HepG2 (cell line): ENCODE measurements around the gene RORB. TPM values are rescaled to one million over a fixed set of nuclear protein-coding genes. Genes with fewer than 3 reads are reported as not detected.

Experiments used
- ATAC-seq: fragments of 200-7000 bp; cut with Tn5 transposase; 3 replicates; pipeline ENCODE4 v1.9.1; 2020; ENCODE audit warnings: mild to moderate bottlenecking, moderate library complexity
- BruUV-seq: library from RNA; stranded (reverse); fragments of 400-500 nt; replicated peaks from 2 replicates; lab custom pipeline; 2021; lab: Mats Ljungman, UMichigan
- CTCF ChIA-PET: fragments of 300-600 bp; formaldehyde crosslinking; extraction: SDS; loops from one replicate; lab custom pipeline; 2021; ENCODE audit warnings: low total read pairs, inconsistent platforms, low intra/inter-chr PET ratio; lab: Yijun Ruan, JAX
- POLR2A ChIA-PET: fragments of 350-600 bp; sonication (Branson Sonifier 250); formaldehyde crosslinking; loops from one replicate; lab custom pipeline; 2020; ENCODE audit warnings: antibody characterized with exemption, inconsistent platforms; lab: Yijun Ruan, JAX
- DNase-seq: peaks from one replicate; pipeline ENCODE4 v3.0.0-alpha.2; 2015; ENCODE audit warnings: low spot score
- FAIRE-seq: peaks from 3 replicates; lab custom pipeline; 2011; peaks lifted over from hg19 to GRCh38; lab: Jason Lieb, UNC
- H2AFZ ChIP-seq: one replicate; pipeline ENCODE4 v1.6.1; 2011; ENCODE audit warnings: low read length, inconsistent platforms
- H3K27ac ChIP-seq: fragments of 300-600 bp; 3 replicates; pipeline ENCODE4 v1.8.0; 2011; ENCODE audit warnings: mixed run types, mild to moderate bottlenecking, mixed read lengths, low read length, inconsistent platforms; ENCODE audit not compliant: insufficient read depth; ENCODE audit errors: extremely low read length
- H3K27me3 ChIP-seq, 2 experiments: fragments of 200-600 bp in 1 of 2; 2 replicates in 1 of 2; 3 replicates in 1 of 2; pipeline versions ENCODE4 v1.6.0 to v1.8.0; 2011; ENCODE audit warnings: low read length in 2 of 2, mild to moderate bottlenecking in 2 of 2, moderate library complexity in 2 of 2, inconsistent platforms in 1 of 2; ENCODE audit not compliant: insufficient read depth in 2 of 2, control insufficient read depth in 1 of 2
- H3K36me3 ChIP-seq, 2 experiments: fragments of 200-600 bp in 1 of 2; replicated peaks in 1 of 2; 2 replicates in 1 of 2; 3 replicates in 1 of 2; pipeline versions ENCODE4 v1.5.1 to v1.8.0; 2011; ENCODE audit warnings: low read length in 2 of 2, inconsistent platforms in 1 of 2; ENCODE audit not compliant: insufficient read depth in 2 of 2, control insufficient read depth in 1 of 2
- H3K4me1 ChIP-seq: 2 replicates; pipeline ENCODE4 v1.5.1; 2012; ENCODE audit warnings: low read length, inconsistent platforms; ENCODE audit not compliant: insufficient read depth
- H3K4me2 ChIP-seq: 2 replicates; pipeline ENCODE4 v1.6.0; 2011; ENCODE audit warnings: low read depth, low read length, inconsistent platforms
- H3K4me3 ChIP-seq, 3 experiments: fragments of 200-600 bp in 1 of 3; sonication (generic), shearing (Covaris generic) in 1 of 3; replicated peaks in 1 of 3; 2 replicates each; pipeline ENCODE4 v1.5.1; 2011 to 2016; ENCODE audit warnings: low read length in 3 of 3, inconsistent platforms in 2 of 3, low read depth in 2 of 3, mild to moderate bottlenecking in 2 of 3, control low read depth in 1 of 3, mixed read lengths in 1 of 3; ENCODE audit not compliant: insufficient read depth in 1 of 3
- H3K79me2 ChIP-seq: one replicate; pipeline ENCODE4 v1.6.1; 2011; ENCODE audit warnings: low read length, inconsistent platforms; ENCODE audit not compliant: insufficient read depth
- H3K9ac ChIP-seq: 2 replicates; pipeline ENCODE4 v1.6.0; 2011; ENCODE audit warnings: mild to moderate bottlenecking, low read depth, low read length, inconsistent platforms; ENCODE audit not compliant: insufficient read depth
- H3K9me3 ChIP-seq: 2 replicates; pipeline ENCODE4 v1.5.1; 2012; ENCODE audit warnings: mild to moderate bottlenecking, low read length
- H4K20me1 ChIP-seq: 2 replicates; pipeline ENCODE4 v1.6.0; 2011; ENCODE audit warnings: inconsistent platforms, mild to moderate bottlenecking, low read length, moderate library complexity; ENCODE audit not compliant: insufficient read depth
- ETV5 ChIP-seq: IDR thresholded peaks from 2 replicates; pipeline ENCODE4 v1.6.1; 2018; ENCODE audit warnings: missing biosample characterization, missing genetic modification reagents, inconsistent platforms, borderline replicate concordance
- FOXK1 ChIP-seq: sonication (generic); formaldehyde crosslinking; IDR thresholded peaks from 2 replicates; pipeline ENCODE4 v1.4.0; 2020; ENCODE audit warnings: low read depth, missing genetic modification reagents, borderline replicate concordance
- NPAS2 ChIP-seq: sonication (generic); formaldehyde crosslinking; IDR thresholded peaks from 2 replicates; pipeline ENCODE4 v1.8.0; 2022; ENCODE audit warnings: mild to moderate bottlenecking, missing genetic modification reagents, borderline replicate concordance
- ONECUT2 ChIP-seq: sonication (generic); formaldehyde crosslinking; IDR thresholded peaks from 2 replicates; pipeline ENCODE4 v1.4.0; 2020; ENCODE audit warnings: missing genetic modification reagents
- RBM22 ChIP-seq: fragments of 200-400 bp; formaldehyde crosslinking; optimal IDR thresholded peaks from 2 replicates; pipeline ENCODE3; 2017; ENCODE audit warnings: mild to moderate bottlenecking, low read length, moderate library complexity
- TAF1 ChIP-seq: sonication (generic); formaldehyde crosslinking; IDR thresholded peaks from 2 replicates; pipeline ENCODE4 v1.4.0; 2020; ENCODE audit warnings: missing genetic modification reagents
- THAP7 ChIP-seq: sonication (generic); formaldehyde crosslinking; IDR thresholded peaks from 2 replicates; pipeline ENCODE4 v1.8.1; 2023; ENCODE audit warnings: mild to moderate bottlenecking, missing genetic modification reagents
- U2AF1 ChIP-seq: fragments of 200-400 bp; formaldehyde crosslinking; optimal IDR thresholded peaks from 2 replicates; pipeline ENCODE3; 2017; ENCODE audit warnings: mild to moderate bottlenecking, low read depth, low read length
- ZNF207 ChIP-seq: fragments of 450-650 bp; IDR thresholded peaks from 2 replicates; pipeline ENCODE4 v1.6.1; 2016; ENCODE audit warnings: antibody characterized with exemption, borderline replicate concordance
- ZNF235 ChIP-seq: sonication (generic); formaldehyde crosslinking; IDR thresholded peaks from 2 replicates; pipeline ENCODE4 v1.8.1; 2023; ENCODE audit warnings: mild to moderate bottlenecking, missing genetic modification reagents, borderline replicate concordance
- ZNF335 ChIP-seq: sonication (generic); formaldehyde crosslinking; IDR thresholded peaks from 2 replicates; pipeline ENCODE4 v1.4.0; 2020; ENCODE audit warnings: missing genetic modification reagents
- ZNF607 ChIP-seq: sonication (generic); formaldehyde crosslinking; IDR thresholded peaks from 2 replicates; pipeline ENCODE4 v1.5.1; 2020; ENCODE audit warnings: missing genetic modification reagents, mild to moderate bottlenecking, borderline replicate concordance
- WGBS: methylation state at CpG from one replicate; pipeline ENCODE4 v1.1.6; 2017; ENCODE audit warnings: low lambda C conversion rate; 5-methylcytosine and 5-hydroxymethylcytosine counted together
- in situ Hi-C: cut with HindIII; loops from 2 replicates; pipeline ENCODE4 v1.10.0; 2017; ENCODE audit warnings: low pct_unique_long_range_greater_than_20kb; ENCODE audit not compliant: extremely low pct_ligation_motif_present
- intact Hi-C: fragments of 100-400 bp; cut with micrococcal nuclease; formaldehyde crosslinking; loops from one replicate; pipeline ENCODE4 v1.10.0; 2022; ENCODE audit not compliant: unreplicated experiment
- polyA plus RNA-seq, 8 experiments: library from polyadenylated mRNA; depleted of rRNA in 3 of 8; stranded (reverse) in 7 of 8; unstranded in 1 of 8; fragments of >200 nt; fragmentation: Illumina TruSeq in 4 of 8; extraction: Trizol in 4 of 8; gene quantifications; 2 replicates each; pipeline versions ENCODE4 v1.2.1 to v1.2.3, GENCODE V29; 2011 to 2016; ENCODE audit warnings: low read depth in 4 of 8, missing spikeins in 1 of 8, mixed read lengths in 1 of 8; ENCODE audit not compliant: insufficient read depth in 1 of 8
- total RNA-seq, 5 experiments: library from RNA; depleted of rRNA; stranded (reverse); fragments of >200 nt; fragmentation: Illumina TruSeq; extraction: Trizol; gene quantifications; 2 replicates each; pipeline ENCODE4 v1.2.3, GENCODE V29; 2016; ENCODE audit warnings: low read depth in 1 of 5

The RORB gene
- total and polyA plus RNA-seq, 2 of the 13 experiments (the other 11 are each of a cell fraction or from before 2014, with no cell fraction given), result not detected

GRCh38 chr9:74589576-74589975 is 92.4 kb downstream of the RORB start:
- DNase-seq (no peak), ATAC-seq (no peak), FAIRE-seq (no peak)
- TF ChIP-seq ZNF335, result no peak
- TF ChIP-seq TAF1, result no peak
- TF ChIP-seq FOXK1, result no peak
- no peak for TF ChIP-seq ZNF607
- H3K9ac ChIP-seq, result no peak overlapping the region
- no peaks in the 10 kb centered on the region for H3K79me2 ChIP-seq
- in situ Hi-C loops (no loop called here), intact Hi-C loops (no loop called here)
- BruUV-seq, result no TSS peak
- no peak overlapping the region for H2AFZ ChIP-seq
- no peak overlapping the region for H3K4me3 ChIP-seq
- POLR2A ChIA-PET, result no interaction called here
- WGBS, result 8% methylated on average over 5 of the region's 5 CpGs
- no peaks in the 10 kb centered on the region for H3K27me3 ChIP-seq
- CTCF ChIA-PET, result no interaction called here
- H3K4me2 ChIP-seq, result no peak overlapping the region
- no peak overlapping the region for H3K27ac ChIP-seq
- no peaks in the 10 kb centered on the region for H3K9me3 ChIP-seq
- H3K4me1 ChIP-seq, result no peaks in the 10 kb centered on the region
- H4K20me1 ChIP-seq, result no peaks in the 10 kb centered on the region
- H3K36me3 ChIP-seq, result no peaks in the 10 kb centered on the region

GRCh38 chr9:74595286-74595685 is 98.2 kb downstream of the RORB start:
- DNase-seq, result no peak
- H3K36me3 ChIP-seq, result no peaks in the 10 kb centered on the region
- H3K4me3 ChIP-seq, result no peak overlapping the region
- in situ Hi-C loops (no loop called here), intact Hi-C loops (no loop called here)
- H3K4me2 ChIP-seq, result no peak overlapping the region
- no peak overlapping the region for H3K9ac ChIP-seq
- POLR2A ChIA-PET, result no interaction called here
- no peak overlapping the region for H2AFZ ChIP-seq
- no peaks in the 10 kb centered on the region for H3K4me1 ChIP-seq
- FAIRE-seq, result no peak
- no peaks in the 10 kb centered on the region for H3K79me2 ChIP-seq
- TF ChIP-seq THAP7 (no peak), NPAS2 (CRISPR knock-in tag) (no peak), ZNF207 (no peak), ONECUT2 (CRISPR knock-in tag) (no peak), U2AF1 (no peak), ETV5 (CRISPR knock-in tag) (no peak), ZNF235 (no peak), RBM22 (no peak)
- H3K9me3 ChIP-seq, result no peaks in the 10 kb centered on the region
- CTCF ChIA-PET, result no interaction called here
- H3K27ac ChIP-seq, result no peak overlapping the region
- no peaks in the 10 kb centered on the region for H4K20me1 ChIP-seq
- no peak for ATAC-seq
- no peaks in the 10 kb centered on the region for H3K27me3 ChIP-seq
- 0% methylated on average over 2 of the region's 2 CpGs for WGBS
- BruUV-seq, result no TSS peak
